DMS153 treated with DMSO at 0.1 percent for 48 hours (cell line): Measurements from ENCODE around the gene ADGRB3.

Experiments
- DNase-seq: peaks from one replicate; lab custom pipeline; 2025; ENCODE audit not compliant: unreplicated experiment; lab: John Stamatoyannopoulos, UW

The ADGRB3 gene

GRCh38 chr6:69018906-69019305, 383.8 kb downstream of the ADGRB3 start:
- DNase-seq = no peak

GRCh38 chr6:69019832-69020231, 384.8 kb downstream of the ADGRB3 start:
- DNase-seq = no peak

- no peak for DNase-seq
Observed at GRCh38 chr6:69022993-69023392, 387.9 kb downstream of the ADGRB3 start.

GRCh38 chr6:69026243-69026642, 391.2 kb downstream of the ADGRB3 start:
- no peak for DNase-seq

- DNase-seq = no peak
Observed at GRCh38 chr6:69026715-69027114, 391.6 kb downstream of the ADGRB3 start.

GRCh38 chr6:69027861-69028260, 392.8 kb downstream of the ADGRB3 start:
- no peak for DNase-seq

- no peak for DNase-seq
Observed at GRCh38 chr6:69038841-69039240, 403.8 kb downstream of the ADGRB3 start.

GRCh38 chr6:69042297-69042696, 407.2 kb downstream of the ADGRB3 start:
- DNase-seq = no peak

- no peak for DNase-seq
Observed at GRCh38 chr6:69044534-69044933, 409.5 kb downstream of the ADGRB3 start.

GRCh38 chr6:69059413-69059812, 424.3 kb downstream of the ADGRB3 start:
- DNase-seq = no peak

GRCh38 chr6:69061066-69061465, 426.0 kb downstream of the ADGRB3 start:
- DNase-seq = no peak

GRCh38 chr6:69063401-69063800, 428.3 kb downstream of the ADGRB3 start:
- no peak for DNase-seq

- DNase-seq = no peak
Observed at GRCh38 chr6:69064226-69064625, 429.1 kb downstream of the ADGRB3 start.

- no peak for DNase-seq
Observed at GRCh38 chr6:69069881-69070280, 434.8 kb downstream of the ADGRB3 start.

GRCh38 chr6:69072796-69073195, 437.7 kb downstream of the ADGRB3 start:
- no peak for DNase-seq

GRCh38 chr6:69084746-69085335, 449.8 kb downstream of the ADGRB3 start:
- DNase-seq = no peak

- DNase-seq = no peak
Observed at GRCh38 chr6:69086689-69087088, 451.6 kb downstream of the ADGRB3 start.

GRCh38 chr6:69089539-69089938, 454.5 kb downstream of the ADGRB3 start:
- DNase-seq = no peak

GRCh38 chr6:69090132-69090531, 455.1 kb downstream of the ADGRB3 start:
- DNase-seq = no peak

- no peak for DNase-seq
Observed at GRCh38 chr6:69096681-69097080, 461.6 kb downstream of the ADGRB3 start.

- DNase-seq = peak; percentile 64
Observed at GRCh38 chr6:69097948-69098347, 462.9 kb downstream of the ADGRB3 start.

- DNase-seq = no peak
Observed at GRCh38 chr6:69098910-69099309, 463.8 kb downstream of the ADGRB3 start.

- DNase-seq = no peak
Observed at GRCh38 chr6:69100772-69101171, 465.7 kb downstream of the ADGRB3 start.

GRCh38 chr6:69102416-69102815, 467.3 kb downstream of the ADGRB3 start:
- no peak for DNase-seq
